IPS DF 4.7 (cell line): ENCODE measurements around the gene TMEM229A.
"Not testable (repeated sequence)": the region's sequence is repeated elsewhere in the genome, so short reads cannot be mapped to it uniquely, and the experiment has no call there.

Experiments used
- DNase-seq: peaks from one replicate; pipeline ENCODE4 v3.0.0-alpha.2; 2013; ENCODE audit warnings: low spot score; ENCODE audit errors: extremely low read depth

Gene TMEM229A

DNA sequence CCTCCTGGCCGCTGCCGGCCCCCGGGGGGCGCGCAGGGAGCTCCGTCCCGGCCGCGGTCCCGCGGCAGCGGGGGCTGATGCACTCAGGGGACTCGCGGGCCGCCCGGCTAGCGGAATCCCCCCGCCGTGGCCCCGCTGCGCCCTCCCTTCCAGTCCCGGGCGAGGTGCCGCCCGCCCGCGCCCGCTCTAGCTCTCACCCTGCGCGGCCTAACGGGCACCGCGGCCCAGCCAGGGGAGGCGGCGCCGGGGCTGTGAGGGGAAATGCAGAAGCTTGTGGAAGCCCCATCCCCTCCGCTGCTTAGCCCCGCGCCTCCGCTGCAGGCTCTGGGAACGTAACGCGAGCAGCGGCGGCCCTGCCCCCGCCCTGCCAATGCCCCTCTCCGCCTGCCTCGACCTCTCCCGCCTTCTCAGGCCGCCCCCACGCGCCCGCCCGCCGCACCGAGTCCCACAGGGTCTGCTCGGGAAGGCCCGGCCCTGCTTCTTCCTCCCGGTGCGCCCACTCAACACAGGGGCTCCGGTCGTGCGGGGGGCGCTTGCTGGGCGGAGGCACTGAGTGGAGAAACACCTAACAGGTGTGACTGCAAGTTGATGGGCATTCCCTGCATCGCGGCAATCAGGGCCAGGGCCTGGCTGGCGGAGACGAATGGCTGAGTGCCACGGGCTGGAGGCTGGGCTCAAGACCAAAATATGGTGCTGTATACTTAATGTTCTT is 384 bp upstream of the TMEM229A start:
- no peak for DNase-seq

GRCh38 chr7:124031919-124032318 is 948 bp downstream of the TMEM229A start:
- DNase-seq = no peak

- no peak for DNase-seq
Observed at GRCh38 chr7:124031406-124031805, 1.5 kb downstream of the TMEM229A start.

- no peak for DNase-seq
Observed at GRCh38 chr7:124030964-124031363, 1.9 kb downstream of the TMEM229A start.

- DNase-seq = no peak
Observed at GRCh38 chr7:124029396-124030188, 3.3 kb downstream of the TMEM229A start.

GRCh38 chr7:124027236-124027635 is 5.6 kb downstream of the TMEM229A start:
- DNase-seq = no peak

DNA sequence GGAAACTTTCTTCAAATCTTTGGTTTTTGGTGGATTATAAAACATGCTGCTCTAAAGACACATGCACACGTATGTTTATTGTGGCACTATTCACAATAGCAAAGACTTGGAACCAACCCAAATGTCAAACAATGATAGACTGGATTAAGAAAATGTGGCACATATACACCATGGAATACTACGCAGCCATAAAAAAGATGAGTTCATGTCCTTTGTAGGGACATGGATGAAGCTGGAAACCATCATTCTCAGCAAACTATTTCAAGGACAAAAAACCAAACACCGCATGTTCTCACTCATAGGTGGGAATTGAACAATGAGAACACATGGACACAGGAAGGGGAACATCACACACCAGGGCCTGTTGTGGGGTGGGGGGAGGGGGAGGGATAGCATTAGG is 8.5 kb downstream of the TMEM229A start:
- DNase-seq = not testable (repeated sequence)

GRCh38 chr7:124022551-124022950 is 10.3 kb downstream of the TMEM229A start:
- no peak for DNase-seq

GRCh38 chr7:124020060-124020459 is 12.8 kb downstream of the TMEM229A start:
- DNase-seq = no peak

GRCh38 chr7:124013306-124013705 is 19.6 kb downstream of the TMEM229A start:
- DNase-seq = no peak

GRCh38 chr7:124012864-124013263 is 20.0 kb downstream of the TMEM229A start:
- no peak for DNase-seq

- DNase-seq = no peak
Observed at GRCh38 chr7:124009321-124009720, 23.5 kb downstream of the TMEM229A start.

GRCh38 chr7:124008296-124008695 is 24.6 kb downstream of the TMEM229A start:
- not testable (repeated sequence) for DNase-seq

GRCh38 chr7:123999703-124000102 is 33.2 kb downstream of the TMEM229A start:
- no peak for DNase-seq

DNA sequence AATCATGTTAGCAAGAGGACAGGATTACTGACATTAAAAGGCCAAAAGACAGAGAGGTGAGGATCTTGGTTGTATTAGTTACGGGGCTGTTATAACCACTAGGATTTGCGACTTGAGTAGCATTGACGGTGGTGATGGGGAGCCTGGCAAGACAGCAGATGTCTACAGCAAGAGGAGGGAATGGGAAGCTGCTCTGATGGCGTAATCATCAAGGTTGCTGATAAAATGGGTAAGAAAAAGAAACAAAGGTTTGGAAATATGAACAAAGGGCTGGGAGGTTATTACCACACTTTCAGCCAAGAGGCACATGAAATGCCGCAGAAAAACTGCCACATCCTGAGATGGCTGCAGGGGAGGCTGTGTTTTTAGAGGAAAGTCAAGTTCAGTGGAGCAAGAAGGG is 33.9 kb downstream of the TMEM229A start:
- DNase-seq = no peak

- DNase-seq = no peak
Observed at GRCh38 chr7:123996327-123996625, 36.6 kb downstream of the TMEM229A start.

DNA sequence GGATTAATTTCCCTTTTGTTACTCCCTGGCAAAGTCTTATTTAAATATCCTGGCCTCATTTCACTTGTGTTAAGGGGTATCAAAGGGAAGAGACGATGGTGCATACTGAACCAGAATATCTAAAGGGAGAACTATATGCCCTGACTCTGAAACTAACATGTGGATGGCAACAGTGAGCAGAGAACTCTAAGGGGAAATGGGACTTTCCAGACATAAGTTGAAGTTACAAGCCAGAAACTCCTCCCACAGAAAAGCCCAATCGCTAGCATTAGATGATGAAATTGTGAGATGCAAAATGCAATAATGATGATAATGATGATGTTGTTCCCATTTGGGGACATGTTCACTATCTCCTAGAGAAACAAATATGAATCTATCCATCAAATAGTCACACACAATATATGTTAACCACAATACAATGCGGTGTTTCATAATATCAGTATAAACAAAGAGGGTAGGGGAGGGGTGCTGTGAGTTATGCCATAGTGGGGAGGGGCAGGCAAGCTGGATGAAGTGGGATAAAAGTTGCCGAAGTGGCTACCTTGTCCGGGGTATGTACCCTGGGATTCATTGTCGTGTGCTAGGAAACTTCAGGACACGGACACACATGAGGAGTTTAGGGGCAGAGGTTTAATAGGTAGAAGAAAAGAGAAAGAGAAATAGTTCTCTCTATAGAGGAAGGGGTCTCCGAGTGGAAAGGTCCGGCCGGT is 37.1 kb downstream of the TMEM229A start:
- DNase-seq = no peak

DNA sequence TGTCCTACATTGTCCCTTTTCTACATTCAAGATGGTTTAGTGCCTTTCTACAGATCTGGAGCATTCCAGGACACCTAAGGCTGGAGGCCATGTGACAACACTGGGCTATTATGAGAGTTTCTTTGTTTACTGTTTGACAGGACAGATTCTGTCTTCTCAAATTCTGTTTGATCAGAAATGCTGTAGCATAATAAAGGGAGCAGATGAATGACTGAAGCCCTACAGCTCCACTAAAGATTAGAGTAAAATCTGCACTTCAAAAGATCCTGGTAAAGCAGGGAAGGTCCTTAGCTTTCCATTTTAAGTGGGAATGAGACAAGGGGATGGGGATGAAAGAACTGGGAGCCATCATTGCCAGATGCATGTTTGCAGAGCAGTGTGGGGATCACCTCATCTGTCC is 38.4 kb downstream of the TMEM229A start:
- no peak for DNase-seq

DNA sequence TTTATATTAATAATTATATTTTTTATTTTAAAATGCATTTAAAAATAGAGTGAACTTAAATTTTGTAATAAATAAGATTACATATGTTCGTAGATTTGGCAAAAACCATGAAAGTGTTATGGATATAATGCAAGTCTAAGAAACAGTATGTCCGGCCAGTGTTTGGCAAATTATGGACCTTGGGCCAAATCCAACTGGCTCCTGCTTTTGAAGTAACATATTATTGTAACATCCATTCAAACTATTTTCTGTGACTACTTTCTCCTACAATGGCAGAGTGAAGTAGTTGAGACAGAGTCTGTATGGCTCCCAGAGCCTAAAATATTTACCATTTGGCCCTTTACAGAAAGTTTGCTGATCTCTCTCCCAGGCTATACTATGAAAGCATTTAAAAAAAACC is 38.9 kb downstream of the TMEM229A start:
- DNase-seq = no peak

DNA sequence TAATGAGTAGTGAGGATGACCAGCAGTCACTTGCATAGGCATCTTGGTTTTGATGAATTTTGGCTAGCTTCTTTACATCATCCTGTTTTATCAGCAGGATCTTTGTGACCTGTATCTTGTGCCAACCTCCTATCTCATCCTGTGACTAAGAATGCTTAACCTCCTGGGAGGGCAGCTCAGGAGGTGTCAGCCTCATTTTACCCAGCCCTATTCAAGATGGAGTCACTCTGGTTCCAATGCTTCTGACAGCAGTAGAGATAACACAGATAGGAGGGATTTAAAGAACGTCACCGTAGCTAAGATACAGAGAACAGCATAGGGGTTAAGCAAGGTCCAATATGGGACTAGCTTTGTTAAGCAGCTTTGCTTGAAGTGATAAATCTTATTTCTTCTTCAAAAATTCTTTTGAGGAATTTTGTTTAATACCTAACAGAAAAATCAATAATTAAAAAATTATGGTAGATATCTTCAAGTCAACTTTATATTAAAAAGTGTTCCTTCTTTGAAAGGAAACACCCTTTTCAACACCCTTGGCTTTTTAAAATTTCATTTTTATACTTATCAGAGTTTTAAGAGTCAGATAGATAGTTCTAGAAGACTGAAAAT is 39.9 kb downstream of the TMEM229A start:
- DNase-seq = no peak

- no peak for DNase-seq
Observed at GRCh38 chr7:123987445-123987844, 45.4 kb downstream of the TMEM229A start.
